ENCODE measurements around the gene CREBRF.

DNA sequence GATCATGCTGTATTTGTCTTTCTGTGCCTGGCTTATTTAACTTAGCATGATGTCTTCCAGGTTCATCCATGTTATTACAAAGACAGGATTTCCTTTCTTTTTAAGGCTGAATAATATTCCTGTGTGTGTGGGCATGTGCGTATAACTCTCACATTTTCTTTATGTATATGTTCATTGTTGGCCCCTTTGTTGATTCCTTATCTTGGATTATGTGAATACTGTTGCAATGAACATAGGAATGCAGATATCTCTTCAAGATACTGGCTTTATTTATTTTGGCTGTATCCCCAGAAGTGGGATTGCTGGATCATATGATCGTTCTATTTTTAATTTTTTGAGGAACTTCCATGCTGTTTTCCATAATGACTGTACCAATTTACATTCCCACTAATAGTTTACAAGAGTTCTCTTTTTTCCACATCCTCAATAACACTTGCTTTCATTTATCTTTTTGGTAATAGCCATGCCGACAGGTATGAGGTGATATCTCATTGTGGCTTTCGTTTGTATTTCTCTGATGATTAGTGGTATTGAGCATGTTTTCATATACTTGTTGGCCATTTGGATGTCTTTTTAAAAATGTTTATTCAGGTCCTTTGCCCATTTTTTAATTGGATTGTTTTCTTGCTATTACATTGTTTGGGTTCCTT, 38.0 kb downstream of the CREBRF start:
- TF ChIP-seq, protein P1, sequence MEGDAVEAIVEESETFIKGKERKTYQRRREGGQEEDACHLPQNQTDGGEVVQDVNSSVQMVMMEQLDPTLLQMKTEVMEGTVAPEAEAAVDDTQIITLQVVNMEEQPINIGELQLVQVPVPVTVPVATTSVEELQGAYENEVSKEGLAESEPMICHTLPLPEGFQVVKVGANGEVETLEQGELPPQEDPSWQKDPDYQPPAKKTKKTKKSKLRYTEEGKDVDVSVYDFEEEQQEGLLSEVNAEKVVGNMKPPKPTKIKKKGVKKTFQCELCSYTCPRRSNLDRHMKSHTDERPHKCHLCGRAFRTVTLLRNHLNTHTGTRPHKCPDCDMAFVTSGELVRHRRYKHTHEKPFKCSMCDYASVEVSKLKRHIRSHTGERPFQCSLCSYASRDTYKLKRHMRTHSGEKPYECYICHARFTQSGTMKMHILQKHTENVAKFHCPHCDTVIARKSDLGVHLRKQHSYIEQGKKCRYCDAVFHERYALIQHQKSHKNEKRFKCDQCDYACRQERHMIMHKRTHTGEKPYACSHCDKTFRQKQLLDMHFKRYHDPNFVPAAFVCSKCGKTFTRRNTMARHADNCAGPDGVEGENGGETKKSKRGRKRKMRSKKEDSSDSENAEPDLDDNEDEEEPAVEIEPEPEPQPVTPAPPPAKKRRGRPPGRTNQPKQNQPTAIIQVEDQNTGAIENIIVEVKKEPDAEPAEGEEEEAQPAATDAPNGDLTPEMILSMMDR (IDR thresholded peaks at IDR 0.05; ENCODE audit: control extremely low read depth in 1 of 3, insufficient read depth in 1 of 3, low read depth in 1 of 3, low read length in 3 of 3) = no peak
- TF ChIP-seq SP1 (IDR thresholded peaks at IDR 0.05; ENCODE audit: low read depth, low read length) (no peak), CTBP2 (IDR thresholded peaks at IDR 0.05; ENCODE audit: borderline replicate concordance, insufficient read depth, insufficient read length, low read length) (no peak), JUND (IDR thresholded peaks at IDR 0.05; ENCODE audit: low read length) (no peak), CHD2 (IDR thresholded peaks at IDR 0.05; ENCODE audit: low read length) (no peak), SIN3A (conservative IDR thresholded peaks at IDR 0.05 in 1 of 2, IDR thresholded peaks at IDR 0.05 in 1 of 2; ENCODE audit: low read depth in 1 of 2, low read length in 2 of 2) (no peak), BRCA1 (IDR thresholded peaks at IDR 0.05; ENCODE audit: low read depth, low read length) (no peak)

Data from H1 (cell line).